Measurements from ENCODE around the gene AGBL5. TPM values are rescaled to one million over a fixed set of nuclear protein-coding genes. Genes with fewer than 3 reads are reported as not detected.

AGBL5 gene
- polyA plus RNA-seq, 2 of the 4 experiments (the other 2 are of a cell fraction): 25.5 to 52.7 TPM

GRCh38 chr2:27083410-27084296, 32.2 kb downstream of the AGBL5 start (continued):
- TF ChIP-seq USF2 (IDR thresholded peaks at IDR 0.05): no peak
- TF ChIP-seq TP53 (CRISPR knock-in tag; IDR thresholded peaks at IDR 0.05): no peak

DNA sequence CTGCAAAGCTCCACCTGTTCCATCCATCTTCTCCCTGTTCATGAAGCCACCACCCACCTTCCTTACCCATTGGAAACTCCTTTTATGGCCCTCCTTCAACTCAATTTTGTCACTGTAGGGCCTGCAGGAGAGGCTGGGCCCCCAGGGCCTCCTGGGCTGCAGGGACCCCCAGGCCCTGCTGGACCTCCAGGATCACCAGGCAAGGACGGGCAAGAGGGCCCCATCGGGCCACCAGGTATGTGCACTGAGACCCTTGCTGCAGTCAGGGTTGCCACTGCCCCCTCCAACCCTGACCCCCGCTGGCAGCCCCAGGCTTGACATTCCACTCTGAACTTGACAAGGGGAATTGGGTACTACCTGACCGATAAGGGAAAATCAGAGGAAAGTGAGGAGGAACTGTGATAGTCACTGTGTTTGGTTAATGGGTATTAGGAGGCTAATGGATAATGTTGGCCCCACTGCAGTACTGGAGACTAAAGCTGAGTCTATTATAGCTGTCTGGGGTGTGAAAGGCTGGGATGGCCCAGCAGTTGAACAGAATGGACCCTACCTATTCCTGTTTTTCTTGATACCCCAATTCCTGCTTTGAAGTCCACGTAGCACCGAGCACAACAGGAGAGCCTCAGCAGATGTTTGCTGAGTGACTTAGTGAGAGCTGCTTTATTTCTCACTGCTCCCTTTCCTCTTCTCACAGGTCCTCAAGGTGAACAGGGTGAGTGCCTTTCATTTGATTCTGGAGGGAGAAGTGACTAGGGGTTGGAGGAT, 33.0 kb downstream of the AGBL5 start:
- CTCF ChIA-PET: interaction anchor here (0.8 to 15.3 kb wide), 14 partner anchors 8 to 243 kb away, joined by 3 to 253 read pairs (median 6); partner anchors contain the start of genes AGBL5 and OST4

GRCh38 chr2:27085062-27085672, 33.7 kb downstream of the AGBL5 start:
- DNase-seq (ENCODE audit: low read depth in 1 of 2, low spot score in 1 of 2) (no peak), ATAC-seq (no peak), FAIRE-seq (no peak)
- Histone ChIP-seq H3K4me2 (peak overlapping the region; percentile 81), H3K4me1 (peaks cover 17% of the 10 kb centered on the region), H3K4me3 (peak overlapping the region; percentile 70; the same call in 2 of the 3 replicates), H3K9me3 (no peaks in the 10 kb centered on the region), H3K27ac (peak overlapping the region; percentile 90 to 91)
- POLR2A ChIA-PET: interaction anchor here (1.0 to 1.5 kb wide), 5 partner anchors 14 to 123 kb away, joined by 3 to 8 read pairs (median 4); partner anchors contain the start of genes AGBL5 and OST4
- 0 out of 2 replicates have a peak, but pooled peaks have one; percentile 7 for TF ChIP-seq TP53 (CRISPR knock-in tag; IDR thresholded peaks at IDR 0.05)
- no peak for TF ChIP-seq TFCP2L1 (CRISPR knock-in tag; IDR thresholded peaks at IDR 0.05)
- WGBS (ENCODE audit: missing lambda C conversion rate): 54% methylated on average over 10 of the region's 10 CpGs
- CTCF ChIA-PET: interaction anchor here (0.5 to 15.3 kb wide), 33 partner anchors 8 to 1377 kb away, joined by 3 to 253 read pairs (median 4); partner anchors contain the start of genes ABHD1, AGBL5 and OST4

More for the DNA sequence above, 33.0 kb downstream of the AGBL5 start:
- 86% methylated on average over 6 of the region's 6 CpGs for WGBS (ENCODE audit: missing lambda C conversion rate)
- no peak overlapping the region; a peak in 1 of 6 replicates for H3K27ac ChIP-seq
- FAIRE-seq (no peak), DNase-seq (ENCODE audit: low read depth in 1 of 2, low spot score in 1 of 2) (no peak), ATAC-seq (no peak)
- H3K9me3 ChIP-seq: no peaks in the 10 kb centered on the region
- no peak overlapping the region for H3K4me2 ChIP-seq
- H3K4me3 ChIP-seq: no peak overlapping the region
- POLR2A ChIA-PET: interaction anchor here (1.2 to 1.5 kb wide), 3 partner anchors 13 to 35 kb away, joined by 3 to 8 read pairs (median 4); partner anchors contain the start of gene OST4
- H3K4me1 ChIP-seq: peaks cover 17% of the 10 kb centered on the region
- TF ChIP-seq, protein P1, sequence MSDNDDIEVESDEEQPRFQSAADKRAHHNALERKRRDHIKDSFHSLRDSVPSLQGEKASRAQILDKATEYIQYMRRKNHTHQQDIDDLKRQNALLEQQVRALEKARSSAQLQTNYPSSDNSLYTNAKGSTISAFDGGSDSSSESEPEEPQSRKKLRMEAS (IDR thresholded peaks at IDR 0.05): no peak
- TF ChIP-seq SMC3 (IDR thresholded peaks at IDR 0.05) (no peak), NFE2L2 (conservative IDR thresholded peaks at IDR 0.05; ENCODE audit: low read length) (no peak), EP300 (IDR thresholded peaks at IDR 0.05) (no peak), USF2 (IDR thresholded peaks at IDR 0.05) (no peak), TP53 (CRISPR knock-in tag; IDR thresholded peaks at IDR 0.05) (no peak), RNF2 (IDR thresholded peaks at IDR 0.05; ENCODE audit: borderline replicate concordance, low read depth) (no peak), FOSB (CRISPR knock-in tag; IDR thresholded peaks at IDR 0.05) (no peak), ELK1 (IDR thresholded peaks at IDR 0.05; ENCODE audit: low read depth, low read length) (no peak), HES2 (IDR thresholded peaks at IDR 0.05) (no peak), HEYL (CRISPR knock-in tag; IDR thresholded peaks at IDR 0.05) (no peak), ESRRA (IDR thresholded peaks at IDR 0.05; ENCODE audit: borderline replicate concordance, low read length) (no peak)
